Esophagus squamous epithelium (tissue), 4 donors: Measurements from ENCODE around the gene DCBLD1.

Experiments
- POLR2A ChIP-seq, 4 donors: fragments of 450-650 bp; IDR thresholded peaks; one replicate each; pipeline ENCODE4 v1.6.1; 2017; ENCODE audit warnings: antibody characterized with exemption in 4 of 4, mild to moderate bottlenecking in 4 of 4, moderate library complexity in 3 of 4
- TF ChIP-seq, protein P1 (sequence below), 6 experiments: fragments of 450-650 bp in 4 of 6; fragments of 200-600 bp in 2 of 6; sonication (generic) in 2 of 6; IDR thresholded peaks; one replicate each; pipeline ENCODE4 v1.5.1; 2016 to 2019; ENCODE audit warnings: antibody characterized with exemption in 6 of 6, mild to moderate bottlenecking in 4 of 6, moderate library complexity in 4 of 6

DNA sequence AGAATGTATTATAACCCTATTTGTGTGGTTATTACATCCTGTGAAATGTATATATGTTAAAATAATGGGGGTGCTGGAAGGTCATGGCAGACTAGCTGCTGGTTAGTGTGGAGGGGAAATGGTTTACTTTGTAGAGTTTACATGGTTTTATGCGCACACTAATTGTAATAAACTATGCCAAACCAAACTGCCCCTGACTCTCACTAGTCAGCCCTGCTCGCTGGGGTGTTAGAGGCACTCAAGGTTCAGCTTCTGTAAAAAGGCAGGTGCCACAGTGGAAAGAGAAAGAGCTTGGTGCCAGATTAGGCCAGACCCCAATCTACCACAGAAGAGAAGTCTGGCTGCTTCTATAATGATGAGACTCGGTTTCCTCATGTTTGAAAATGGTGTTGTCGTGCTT, 67.1 kb downstream of the DCBLD1 start:
- TF ChIP-seq POLR2A (IDR thresholded peaks at IDR 0.05): no peak
- TF ChIP-seq, protein P1, sequence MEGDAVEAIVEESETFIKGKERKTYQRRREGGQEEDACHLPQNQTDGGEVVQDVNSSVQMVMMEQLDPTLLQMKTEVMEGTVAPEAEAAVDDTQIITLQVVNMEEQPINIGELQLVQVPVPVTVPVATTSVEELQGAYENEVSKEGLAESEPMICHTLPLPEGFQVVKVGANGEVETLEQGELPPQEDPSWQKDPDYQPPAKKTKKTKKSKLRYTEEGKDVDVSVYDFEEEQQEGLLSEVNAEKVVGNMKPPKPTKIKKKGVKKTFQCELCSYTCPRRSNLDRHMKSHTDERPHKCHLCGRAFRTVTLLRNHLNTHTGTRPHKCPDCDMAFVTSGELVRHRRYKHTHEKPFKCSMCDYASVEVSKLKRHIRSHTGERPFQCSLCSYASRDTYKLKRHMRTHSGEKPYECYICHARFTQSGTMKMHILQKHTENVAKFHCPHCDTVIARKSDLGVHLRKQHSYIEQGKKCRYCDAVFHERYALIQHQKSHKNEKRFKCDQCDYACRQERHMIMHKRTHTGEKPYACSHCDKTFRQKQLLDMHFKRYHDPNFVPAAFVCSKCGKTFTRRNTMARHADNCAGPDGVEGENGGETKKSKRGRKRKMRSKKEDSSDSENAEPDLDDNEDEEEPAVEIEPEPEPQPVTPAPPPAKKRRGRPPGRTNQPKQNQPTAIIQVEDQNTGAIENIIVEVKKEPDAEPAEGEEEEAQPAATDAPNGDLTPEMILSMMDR (IDR thresholded peaks at IDR 0.05): no peak
